ENCODE results near the gene FLRT2. TPM values are rescaled to one million over a fixed set of nuclear protein-coding genes. Genes with fewer than 3 reads are reported as not detected.

FLRT2 gene
- total and polyA plus RNA-seq, 2 donors (not counting 1 experiment from before 2014, with no cell fraction given) = not detected

DNA sequence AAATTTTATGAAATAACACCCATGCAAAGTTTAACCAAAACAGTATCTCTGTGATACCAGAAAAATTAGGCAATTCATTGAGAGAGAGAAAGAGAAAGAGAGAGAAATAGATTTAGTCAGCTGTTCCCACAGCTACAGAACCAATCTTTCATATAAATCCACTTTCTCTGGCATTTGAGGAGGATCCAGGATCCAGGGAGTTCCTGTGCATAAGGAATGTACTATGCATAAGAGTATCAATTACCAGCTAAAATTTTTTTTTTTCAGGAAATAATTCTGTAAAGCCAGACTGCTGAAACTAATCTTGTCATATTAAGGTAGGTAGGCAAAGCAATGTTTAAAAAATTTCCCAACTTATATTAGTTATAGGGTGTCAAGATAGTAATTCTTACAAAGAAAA lies 133.7 kb downstream of the FLRT2 start:
- no peak overlapping the region for H3K27ac Mint-ChIP-seq
- Histone ChIP-seq H2AFZ (ENCODE audit: insufficient read depth, low read depth, low read length, poor library complexity, severe bottlenecking) (no peak overlapping the region), H3K4me1 (ENCODE audit: control insufficient read depth in 2 of 2, insufficient read depth in 2 of 2, low read length in 2 of 2) (no peaks in the 10 kb centered on the region), H3K27me3 (replicated peaks in 1 of 4; ENCODE audit: control extremely low read depth in 1 of 4, control insufficient read depth in 3 of 4, insufficient read depth in 4 of 4, low read length in 3 of 4) (no peaks in the 10 kb centered on the region), H3K36me3 (replicated peaks in 1 of 2; ENCODE audit: control extremely low read depth in 1 of 2, control insufficient read depth in 1 of 2, extremely low read depth in 1 of 2, insufficient read depth in 2 of 2, low read length in 1 of 2) (no peaks in the 10 kb centered on the region), H3K4me2 (replicated peaks; ENCODE audit: low read depth, low read length, poor library complexity, severe bottlenecking) (no peak overlapping the region), H4K20me1 (ENCODE audit: control insufficient read depth, insufficient read depth, low read length, poor library complexity, severe bottlenecking) (no peaks in the 10 kb centered on the region), H3K9me3 (ENCODE audit: control extremely low read depth in 1 of 3, control insufficient read depth in 2 of 3, insufficient read depth in 1 of 3, low read length in 2 of 3) (no peaks in the 10 kb centered on the region), H3K4me3 (ENCODE audit: control extremely low read depth in 1 of 5, extremely low read depth in 1 of 5, insufficient read depth in 1 of 5, low read depth in 2 of 5, low read length in 4 of 5) (no peak overlapping the region), H3K9ac (ENCODE audit: low read length) (no peak overlapping the region), H3K27ac (ENCODE audit: low read length in 2 of 2) (no peak overlapping the region), H3K79me2 (ENCODE audit: control insufficient read depth, insufficient read depth, low read length) (no peaks in the 10 kb centered on the region)
- H3K4me3 Mint-ChIP-seq = no peak overlapping the region
- ATAC-seq (ENCODE audit: low read depth) (no peak), DNase-seq (no peak)
- peaks cover 4% of the 10 kb centered on the region for H3K9me3 Mint-ChIP-seq (ENCODE audit: insufficient read depth)
- no peaks in the 10 kb centered on the region for H3K27me3 Mint-ChIP-seq
- POLR2A ChIA-PET = no interaction called here
- CTCF ChIA-PET = interaction anchor here (1.3 kb wide), 1 partner anchor 12 kb away, joined by 3 read pairs; no protein-coding TSS in a partner anchor
- no peaks in the 10 kb centered on the region for H3K4me1 Mint-ChIP-seq
- TF ChIP-seq EZH2 (IDR thresholded peaks at IDR 0.05; ENCODE audit: borderline replicate concordance, insufficient read depth, low read depth, low read length, poor library complexity, severe bottlenecking) = no peak
- TF ChIP-seq, protein P1, sequence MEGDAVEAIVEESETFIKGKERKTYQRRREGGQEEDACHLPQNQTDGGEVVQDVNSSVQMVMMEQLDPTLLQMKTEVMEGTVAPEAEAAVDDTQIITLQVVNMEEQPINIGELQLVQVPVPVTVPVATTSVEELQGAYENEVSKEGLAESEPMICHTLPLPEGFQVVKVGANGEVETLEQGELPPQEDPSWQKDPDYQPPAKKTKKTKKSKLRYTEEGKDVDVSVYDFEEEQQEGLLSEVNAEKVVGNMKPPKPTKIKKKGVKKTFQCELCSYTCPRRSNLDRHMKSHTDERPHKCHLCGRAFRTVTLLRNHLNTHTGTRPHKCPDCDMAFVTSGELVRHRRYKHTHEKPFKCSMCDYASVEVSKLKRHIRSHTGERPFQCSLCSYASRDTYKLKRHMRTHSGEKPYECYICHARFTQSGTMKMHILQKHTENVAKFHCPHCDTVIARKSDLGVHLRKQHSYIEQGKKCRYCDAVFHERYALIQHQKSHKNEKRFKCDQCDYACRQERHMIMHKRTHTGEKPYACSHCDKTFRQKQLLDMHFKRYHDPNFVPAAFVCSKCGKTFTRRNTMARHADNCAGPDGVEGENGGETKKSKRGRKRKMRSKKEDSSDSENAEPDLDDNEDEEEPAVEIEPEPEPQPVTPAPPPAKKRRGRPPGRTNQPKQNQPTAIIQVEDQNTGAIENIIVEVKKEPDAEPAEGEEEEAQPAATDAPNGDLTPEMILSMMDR (IDR thresholded peaks at IDR 0.05) = no peak
- intact Hi-C loops (cut with micrococcal nuclease) = no loop called here

DNA sequence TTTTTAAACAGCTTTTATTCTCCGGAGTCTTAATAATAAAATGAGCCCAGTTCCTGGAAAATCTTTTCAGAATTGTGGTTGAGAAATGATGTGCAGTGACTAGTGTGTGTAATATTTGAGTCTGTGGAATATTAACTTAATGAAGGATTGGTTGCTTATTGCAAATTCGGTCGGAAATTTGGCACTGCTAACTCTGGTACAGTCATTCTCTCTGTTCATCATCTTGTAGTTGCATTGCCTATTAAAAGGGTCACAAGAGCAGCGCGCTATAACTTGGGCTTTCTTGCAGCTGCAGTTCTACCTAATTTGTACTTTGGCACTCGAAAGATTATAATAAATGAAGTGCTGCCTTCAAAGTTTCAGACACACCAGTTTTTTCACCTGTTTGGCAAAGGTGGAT lies 146.0 kb downstream of the FLRT2 start:
- ATAC-seq (ENCODE audit: low read depth) (no peak), DNase-seq (no peak)
- no peaks in the 10 kb centered on the region for H3K27me3 Mint-ChIP-seq
- TF ChIP-seq, protein P1 (IDR thresholded peaks at IDR 0.05) = no peak
- no peak for TF ChIP-seq EZH2 (IDR thresholded peaks at IDR 0.05; ENCODE audit: borderline replicate concordance, insufficient read depth, low read depth, low read length, poor library complexity, severe bottlenecking)
- no peaks in the 10 kb centered on the region for H3K4me1 Mint-ChIP-seq
- H3K9ac ChIP-seq (ENCODE audit: low read length) = no peak overlapping the region
- 81% methylated on average over 5 of the region's 6 CpGs for WGBS (ENCODE audit: insufficient coverage)
- no peaks in the 10 kb centered on the region for H3K79me2 ChIP-seq (ENCODE audit: control insufficient read depth, insufficient read depth, low read length)
- H3K9me3 Mint-ChIP-seq (ENCODE audit: insufficient read depth) = no peaks in the 10 kb centered on the region
- H3K27ac ChIP-seq (ENCODE audit: low read length in 2 of 2) = no peak overlapping the region
- no peaks in the 10 kb centered on the region for H3K9me3 ChIP-seq (ENCODE audit: control extremely low read depth in 1 of 3, control insufficient read depth in 2 of 3, insufficient read depth in 1 of 3, low read length in 2 of 3)
- H3K4me3 Mint-ChIP-seq = no peak overlapping the region
- H3K27ac Mint-ChIP-seq = no peak overlapping the region
- H3K4me3 ChIP-seq (ENCODE audit: control extremely low read depth in 1 of 5, extremely low read depth in 1 of 5, insufficient read depth in 1 of 5, low read depth in 2 of 5, low read length in 4 of 5) = no peak overlapping the region
- intact Hi-C loops (cut with micrococcal nuclease) = no loop called here
- H3K4me1 ChIP-seq (ENCODE audit: control insufficient read depth in 2 of 2, insufficient read depth in 2 of 2, low read length in 2 of 2) = no peaks in the 10 kb centered on the region
- no peaks in the 10 kb centered on the region for H3K27me3 ChIP-seq (replicated peaks in 1 of 4; ENCODE audit: control extremely low read depth in 1 of 4, control insufficient read depth in 3 of 4, insufficient read depth in 4 of 4, low read length in 3 of 4)
- H2AFZ ChIP-seq (ENCODE audit: insufficient read depth, low read depth, low read length, poor library complexity, severe bottlenecking) = no peak overlapping the region
- ChIA-PET POLR2A (no interaction called here), CTCF (interaction anchor here (1.4 kb wide), 1 partner anchor 13 kb away, joined by 3 read pairs; no protein-coding TSS in a partner anchor)
- H4K20me1 ChIP-seq (ENCODE audit: control insufficient read depth, insufficient read depth, low read length, poor library complexity, severe bottlenecking) = no peaks in the 10 kb centered on the region
- no peak overlapping the region for H3K4me2 ChIP-seq (replicated peaks; ENCODE audit: low read depth, low read length, poor library complexity, severe bottlenecking)
- H3K36me3 ChIP-seq (replicated peaks in 1 of 2; ENCODE audit: control extremely low read depth in 1 of 2, control insufficient read depth in 1 of 2, extremely low read depth in 1 of 2, insufficient read depth in 2 of 2, low read length in 1 of 2) = no peaks in the 10 kb centered on the region

All from B cell (primary cell).